Retinal pigment epithelial cell (primary cell): ENCODE measurements around the gene SHISA4.
"Not testable (repeated sequence)": the region's sequence is repeated elsewhere in the genome, so short reads cannot be mapped to it uniquely, and the experiment has no call there.

Experiments used
- DNase-seq: peaks from one replicate; pipeline ENCODE4 v3.0.0-alpha.2; 2010; ENCODE audit warnings: low read depth
- H3K4me3 ChIP-seq: 2 replicates; pipeline ENCODE4 v1.5.1; 2011; ENCODE audit warnings: mild to moderate bottlenecking, low read length, control low read depth, moderate library complexity
- TF ChIP-seq, protein P1 (sequence below): conservative IDR thresholded peaks from 2 replicates; pipeline ENCODE4 v1.5.1; 2011; ENCODE audit warnings: low read depth, low read length, control low read depth, inconsistent platforms

The SHISA4 gene

DNA sequence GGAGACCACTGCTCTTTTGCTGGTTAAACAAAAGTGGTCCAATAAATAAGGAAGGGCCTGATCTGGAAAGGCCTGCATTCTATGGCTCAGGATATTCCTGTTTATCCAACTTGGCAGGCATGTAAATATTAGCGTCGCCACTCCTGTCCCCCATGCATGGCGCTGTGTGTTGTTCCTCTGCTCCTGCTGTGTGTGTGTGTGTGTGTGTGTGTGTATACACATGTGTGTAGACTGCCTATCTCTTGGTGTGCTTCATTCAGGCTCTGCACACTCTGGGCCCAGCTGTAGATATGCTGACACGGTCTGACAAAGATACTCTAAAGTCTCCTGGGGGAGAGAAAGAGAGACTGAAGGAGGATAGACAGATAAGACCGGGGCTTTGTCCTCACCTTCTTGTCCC is 50.9 kb downstream of the SHISA4 start:
- no peak for DNase-seq
- TF ChIP-seq, protein P1, sequence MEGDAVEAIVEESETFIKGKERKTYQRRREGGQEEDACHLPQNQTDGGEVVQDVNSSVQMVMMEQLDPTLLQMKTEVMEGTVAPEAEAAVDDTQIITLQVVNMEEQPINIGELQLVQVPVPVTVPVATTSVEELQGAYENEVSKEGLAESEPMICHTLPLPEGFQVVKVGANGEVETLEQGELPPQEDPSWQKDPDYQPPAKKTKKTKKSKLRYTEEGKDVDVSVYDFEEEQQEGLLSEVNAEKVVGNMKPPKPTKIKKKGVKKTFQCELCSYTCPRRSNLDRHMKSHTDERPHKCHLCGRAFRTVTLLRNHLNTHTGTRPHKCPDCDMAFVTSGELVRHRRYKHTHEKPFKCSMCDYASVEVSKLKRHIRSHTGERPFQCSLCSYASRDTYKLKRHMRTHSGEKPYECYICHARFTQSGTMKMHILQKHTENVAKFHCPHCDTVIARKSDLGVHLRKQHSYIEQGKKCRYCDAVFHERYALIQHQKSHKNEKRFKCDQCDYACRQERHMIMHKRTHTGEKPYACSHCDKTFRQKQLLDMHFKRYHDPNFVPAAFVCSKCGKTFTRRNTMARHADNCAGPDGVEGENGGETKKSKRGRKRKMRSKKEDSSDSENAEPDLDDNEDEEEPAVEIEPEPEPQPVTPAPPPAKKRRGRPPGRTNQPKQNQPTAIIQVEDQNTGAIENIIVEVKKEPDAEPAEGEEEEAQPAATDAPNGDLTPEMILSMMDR, result no peak
- no peak overlapping the region for H3K4me3 ChIP-seq

DNA sequence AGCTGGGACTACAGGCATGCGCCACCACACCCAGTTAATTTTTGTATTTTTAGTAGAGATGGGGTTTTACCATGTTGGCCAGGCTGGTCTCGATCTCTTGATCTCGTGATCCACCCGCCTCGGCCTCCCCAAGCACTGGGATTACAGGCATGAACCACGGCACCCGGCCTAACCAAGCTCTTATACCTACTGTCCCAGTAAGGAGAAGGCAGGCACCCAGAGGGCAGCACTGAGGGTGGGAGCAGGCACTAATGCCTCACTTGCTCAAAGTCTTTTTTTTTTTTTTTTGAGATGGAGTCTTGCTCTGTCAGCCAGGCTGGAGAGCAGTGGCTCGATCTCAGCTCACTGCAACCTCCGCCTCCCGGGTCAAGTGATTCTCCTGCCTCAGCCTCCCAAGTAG is 51.6 kb downstream of the SHISA4 start:
- DNase-seq, H3K4me3 ChIP-seq: not testable (repeated sequence)

DNA sequence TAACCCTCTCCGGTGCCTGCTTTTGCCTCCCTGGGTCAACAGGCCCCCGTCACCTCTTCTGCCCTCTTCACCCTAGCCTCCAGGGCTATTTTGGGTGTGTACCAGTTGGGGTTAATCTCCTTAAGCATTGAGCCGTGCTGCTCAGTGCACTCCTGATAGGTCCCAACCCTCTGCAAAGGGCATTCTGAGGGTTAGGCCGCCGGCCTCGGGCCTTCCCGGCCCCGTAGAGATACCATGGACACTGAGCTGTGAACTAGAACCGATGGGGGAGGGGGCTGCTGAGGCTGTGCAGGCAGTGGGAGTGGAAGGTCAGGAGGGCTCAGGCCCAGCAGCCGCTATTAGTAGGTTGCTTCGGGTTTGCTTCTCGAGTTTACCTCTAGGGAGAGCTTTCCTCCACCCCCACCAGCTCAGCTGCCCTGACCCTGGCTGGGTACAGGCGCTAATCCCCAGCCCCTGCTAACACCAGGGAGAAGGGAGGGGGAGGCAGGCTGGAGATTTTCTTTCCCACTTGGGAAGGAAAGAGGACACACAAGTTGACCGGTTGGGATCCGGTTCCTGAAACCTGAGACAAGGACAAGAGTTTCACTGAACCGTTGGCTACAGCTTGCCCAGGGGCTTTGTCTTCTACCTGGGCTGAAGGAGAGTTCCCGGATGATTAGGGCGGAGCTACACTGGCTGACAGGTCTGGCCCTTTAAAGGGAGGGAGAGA is 52.9 kb downstream of the SHISA4 start:
- no peak overlapping the region for H3K4me3 ChIP-seq
- TF ChIP-seq, protein P1, result no peak
- no peak for DNase-seq

DNA sequence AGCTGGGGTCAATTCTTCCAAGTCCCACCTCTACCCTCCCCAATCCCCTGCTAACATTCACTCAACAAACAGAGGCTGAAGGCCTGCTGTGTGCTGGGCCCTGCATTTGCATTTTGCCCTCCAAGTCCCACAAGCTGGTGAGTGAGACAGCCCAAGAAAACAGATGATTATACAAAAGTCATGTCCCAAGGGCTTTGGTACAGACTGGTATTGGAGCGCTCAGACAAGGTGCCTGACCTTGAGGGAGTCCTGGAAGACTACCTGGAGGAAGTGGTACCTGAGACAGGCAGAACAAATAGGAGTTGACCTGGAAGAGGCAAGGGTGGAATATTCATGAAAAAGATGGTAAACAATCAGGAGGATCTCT is 53.4 kb downstream of the SHISA4 start:
- no peak for DNase-seq
- TF ChIP-seq, protein P1, result no peak
- no peak overlapping the region for H3K4me3 ChIP-seq
